ENCODE data around the gene CHST11.

DNA sequence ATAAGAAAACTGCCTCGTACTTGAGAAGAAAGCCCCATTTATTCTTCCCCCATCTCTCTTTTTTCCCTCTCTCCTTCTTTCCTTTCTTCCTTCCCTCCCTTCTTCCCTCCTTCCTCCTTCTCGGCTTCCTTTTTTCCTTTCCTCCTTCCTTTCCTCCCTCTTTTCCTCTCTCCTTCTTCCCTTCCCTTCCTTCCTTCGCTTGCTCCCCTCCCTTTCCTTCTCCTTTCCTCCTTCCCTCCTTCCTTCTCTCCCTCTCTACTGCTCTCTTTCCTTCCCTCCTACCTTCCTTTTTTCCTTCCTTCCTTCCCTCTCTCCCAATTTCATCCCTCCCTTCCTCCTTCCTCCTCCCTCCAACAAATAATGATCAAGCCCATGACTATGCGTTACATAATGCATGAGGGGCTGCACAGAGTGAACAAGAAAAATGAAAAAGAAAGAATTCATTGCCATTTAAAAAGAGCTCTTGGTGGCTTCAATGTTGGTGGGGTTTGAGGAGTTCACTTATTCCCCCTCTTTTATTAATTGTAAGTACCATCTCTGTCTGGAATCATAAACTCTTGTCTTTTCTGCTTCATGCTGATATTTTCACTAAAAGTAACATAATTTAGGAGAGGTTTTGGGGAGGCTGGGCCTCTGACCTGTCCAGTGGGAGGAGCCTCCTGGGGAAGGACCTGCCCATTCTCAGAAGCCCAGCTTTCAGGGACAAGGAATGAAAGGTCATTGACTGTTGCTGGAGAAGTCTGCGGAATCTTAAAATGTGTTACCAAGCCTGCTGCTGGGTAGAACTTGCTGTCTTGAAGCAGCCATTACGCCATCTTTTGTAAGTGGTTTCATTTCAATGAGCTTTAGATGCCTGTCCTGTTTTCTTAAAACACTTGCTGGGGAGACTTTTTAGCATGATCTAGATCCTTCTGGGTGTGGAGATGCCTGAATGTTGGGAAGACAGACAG, 144.3 kb downstream of the CHST11 start:
- TF ChIP-seq CTCF (IDR thresholded peaks at IDR 0.05) (no peak), POLR2A (IDR thresholded peaks at IDR 0.05) (no peak)
